Nephron (organoid): ENCODE data around the gene USP12.
"Not testable (repeated sequence)": the region's sequence is repeated elsewhere in the genome, so short reads cannot be mapped to it uniquely, and the experiment has no call there.

Experiments
- H3K27ac Mint-ChIP-seq, 3 experiments: 2 replicates each; pipeline ENCODE4 v1.8.0; 2020; ENCODE audit warnings: mixed read lengths in 3 of 3, mild to moderate bottlenecking in 2 of 3, moderate library complexity in 1 of 3
- H3K27me3 Mint-ChIP-seq: 2 replicates; pipeline ENCODE4 v1.8.0; 2021; ENCODE audit warnings: low read depth, mild to moderate bottlenecking, moderate library complexity, mixed read lengths
- H3K36me3 Mint-ChIP-seq: 2 replicates; pipeline ENCODE4 v1.8.0; 2020; ENCODE audit warnings: low read depth, mixed read lengths
- H3K4me1 Mint-ChIP-seq: 2 replicates; pipeline ENCODE4 v1.8.0; 2020; ENCODE audit warnings: mixed read lengths
- H3K4me3 Mint-ChIP-seq, 3 experiments: 2 replicates each; pipeline ENCODE4 v1.8.0; 2020; ENCODE audit warnings: mild to moderate bottlenecking in 3 of 3, mixed read lengths in 3 of 3, moderate library complexity in 2 of 3
- H3K9me3 Mint-ChIP-seq: 2 replicates; pipeline ENCODE4 v1.8.0; 2020; ENCODE audit warnings: mixed read lengths
- TF ChIP-seq, protein P1 (sequence below), 3 experiments: fragments of 200-600 bp; sonication (generic); IDR thresholded peaks; one replicate each; pipeline ENCODE4 v1.5.0; 2021; ENCODE audit warnings: antibody characterized with exemption in 3 of 3; ENCODE audit not compliant: unreplicated experiment in 3 of 3

Gene USP12, protein sequence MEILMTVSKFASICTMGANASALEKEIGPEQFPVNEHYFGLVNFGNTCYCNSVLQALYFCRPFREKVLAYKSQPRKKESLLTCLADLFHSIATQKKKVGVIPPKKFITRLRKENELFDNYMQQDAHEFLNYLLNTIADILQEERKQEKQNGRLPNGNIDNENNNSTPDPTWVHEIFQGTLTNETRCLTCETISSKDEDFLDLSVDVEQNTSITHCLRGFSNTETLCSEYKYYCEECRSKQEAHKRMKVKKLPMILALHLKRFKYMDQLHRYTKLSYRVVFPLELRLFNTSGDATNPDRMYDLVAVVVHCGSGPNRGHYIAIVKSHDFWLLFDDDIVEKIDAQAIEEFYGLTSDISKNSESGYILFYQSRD

DNA sequence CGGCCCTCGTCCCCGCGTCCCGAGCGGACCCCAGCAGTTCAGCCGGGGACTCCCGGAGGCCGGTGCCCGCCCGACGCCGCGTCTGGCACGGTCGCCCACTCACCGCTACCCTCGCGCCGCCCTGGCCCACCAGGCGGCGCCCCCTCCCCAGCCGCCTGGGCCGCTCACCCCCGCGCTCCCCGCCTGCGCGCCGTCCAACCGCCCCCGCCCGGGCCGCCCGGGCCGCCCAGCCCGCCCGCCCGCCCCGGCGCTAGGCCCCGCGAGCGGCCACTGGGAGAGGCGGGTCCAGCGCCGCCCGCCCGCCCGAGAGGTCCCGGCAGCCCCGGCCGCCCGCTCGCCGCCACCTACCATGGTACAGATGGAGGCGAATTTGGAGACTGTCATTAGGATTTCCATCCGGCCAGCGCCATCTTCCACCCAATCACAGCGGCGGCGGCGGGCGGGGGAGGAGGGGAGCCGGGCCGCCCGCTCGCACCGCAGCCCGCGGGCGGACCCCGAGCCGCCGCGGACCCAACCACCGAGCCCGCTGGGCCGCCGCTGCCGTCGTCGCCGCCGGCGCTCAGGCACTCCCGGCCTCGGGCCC lies at the start of gene USP12:
USP12 (minus strand) TSS at position 568 of the 583 bp plus-strand sequence; CDS start at position 396, 172 bp downstream.
- Mint-ChIP-seq H3K9me3 (no peaks in the 10 kb centered on the region), H3K36me3 (no peaks in the 10 kb centered on the region), H3K4me3 (peak within 1 kb of the TSS; percentile 89 to 97 (median 95)), H3K4me1 (peaks cover 33% of the 10 kb centered on the region), H3K27me3 (no peaks in the 10 kb centered on the region), H3K27ac (peak within 1 kb of the TSS; percentile 86 to 94 (median 92))
- TF ChIP-seq, protein P1, sequence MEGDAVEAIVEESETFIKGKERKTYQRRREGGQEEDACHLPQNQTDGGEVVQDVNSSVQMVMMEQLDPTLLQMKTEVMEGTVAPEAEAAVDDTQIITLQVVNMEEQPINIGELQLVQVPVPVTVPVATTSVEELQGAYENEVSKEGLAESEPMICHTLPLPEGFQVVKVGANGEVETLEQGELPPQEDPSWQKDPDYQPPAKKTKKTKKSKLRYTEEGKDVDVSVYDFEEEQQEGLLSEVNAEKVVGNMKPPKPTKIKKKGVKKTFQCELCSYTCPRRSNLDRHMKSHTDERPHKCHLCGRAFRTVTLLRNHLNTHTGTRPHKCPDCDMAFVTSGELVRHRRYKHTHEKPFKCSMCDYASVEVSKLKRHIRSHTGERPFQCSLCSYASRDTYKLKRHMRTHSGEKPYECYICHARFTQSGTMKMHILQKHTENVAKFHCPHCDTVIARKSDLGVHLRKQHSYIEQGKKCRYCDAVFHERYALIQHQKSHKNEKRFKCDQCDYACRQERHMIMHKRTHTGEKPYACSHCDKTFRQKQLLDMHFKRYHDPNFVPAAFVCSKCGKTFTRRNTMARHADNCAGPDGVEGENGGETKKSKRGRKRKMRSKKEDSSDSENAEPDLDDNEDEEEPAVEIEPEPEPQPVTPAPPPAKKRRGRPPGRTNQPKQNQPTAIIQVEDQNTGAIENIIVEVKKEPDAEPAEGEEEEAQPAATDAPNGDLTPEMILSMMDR (IDR thresholded peaks at IDR 0.05; ENCODE audit: unreplicated experiment in 3 of 3), result peak in 1 of 3 experiments; percentile 19

DNA sequence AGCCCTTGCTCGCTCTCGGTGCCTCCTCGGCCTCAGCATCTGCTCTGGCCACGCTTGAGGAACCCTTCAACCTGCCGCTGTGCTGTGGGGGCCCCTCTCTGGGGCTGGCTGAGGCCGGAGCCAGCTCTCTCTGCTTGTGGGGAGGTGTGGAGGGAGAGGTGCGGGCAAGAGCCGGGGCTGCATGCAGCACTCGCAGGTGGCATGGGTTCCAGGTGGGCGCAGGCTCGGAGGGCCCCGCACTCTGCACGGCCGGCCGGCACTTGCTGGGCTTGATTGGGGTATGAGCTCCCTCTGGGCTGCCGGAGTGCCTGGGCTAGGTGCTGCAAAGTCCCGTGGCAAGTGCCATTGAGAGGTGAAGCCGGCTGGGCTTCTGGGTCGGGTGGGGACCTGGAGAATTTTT lies 48.0 kb upstream of the USP12 start:
- Mint-ChIP-seq H3K4me1 (no peaks in the 10 kb centered on the region), H3K4me3 (no peak overlapping the region), H3K36me3 (peaks cover 4% of the 10 kb centered on the region), H3K27ac (no peak overlapping the region), H3K9me3 (peaks cover 17% of the 10 kb centered on the region), H3K27me3 (no peaks in the 10 kb centered on the region)
- TF ChIP-seq, protein P1 (IDR thresholded peaks at IDR 0.05; ENCODE audit: unreplicated experiment in 3 of 3), result no peak

DNA sequence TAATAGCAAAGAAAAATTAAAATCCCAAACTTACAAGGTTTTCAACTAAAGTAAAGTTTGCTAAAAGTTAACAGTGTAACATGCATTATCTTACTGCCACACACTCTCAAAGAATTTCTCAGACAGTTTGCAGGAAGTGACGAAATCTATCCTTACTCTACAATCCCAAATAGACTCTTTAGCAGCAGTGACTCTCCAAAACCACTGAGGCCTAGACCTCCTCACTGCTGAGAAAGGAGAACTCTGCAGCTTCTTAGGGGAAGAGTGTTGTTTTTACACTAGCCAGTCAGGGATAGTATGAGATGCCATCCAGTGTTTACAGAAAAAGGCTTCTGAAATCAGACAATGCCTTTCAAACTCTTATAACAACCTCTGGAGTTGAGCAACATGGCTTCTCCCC lies 47.2 kb upstream of the USP12 start:
- not testable (repeated sequence) for H3K27me3 Mint-ChIP-seq, H3K36me3 Mint-ChIP-seq, H3K4me1 Mint-ChIP-seq, H3K27ac Mint-ChIP-seq, H3K4me3 Mint-ChIP-seq
- peaks cover 17% of the 10 kb centered on the region for H3K9me3 Mint-ChIP-seq

DNA sequence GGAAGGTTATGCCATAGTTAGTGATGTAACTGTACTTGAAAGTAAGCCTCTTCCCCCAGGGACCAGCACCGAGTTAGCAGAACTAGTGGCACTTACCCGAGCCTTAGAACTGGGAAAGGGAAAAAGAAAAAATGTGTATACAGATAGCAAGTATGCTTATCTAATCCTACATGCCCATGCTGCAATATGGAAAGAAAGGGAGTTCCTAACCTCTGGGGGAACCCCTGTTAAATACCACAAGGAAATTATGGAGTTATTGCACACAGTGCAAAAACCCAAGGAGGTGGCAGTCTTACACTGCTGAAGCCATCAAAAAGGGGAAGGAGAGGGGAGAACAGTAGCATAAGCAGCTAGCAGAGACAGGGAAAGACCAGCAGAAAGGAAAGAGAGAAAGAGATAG lies 46.2 kb upstream of the USP12 start:
- not testable (repeated sequence) for H3K27ac Mint-ChIP-seq, H3K4me1 Mint-ChIP-seq, H3K4me3 Mint-ChIP-seq, H3K27me3 Mint-ChIP-seq, H3K36me3 Mint-ChIP-seq
- H3K9me3 Mint-ChIP-seq, result peaks cover 21% of the 10 kb centered on the region

DNA sequence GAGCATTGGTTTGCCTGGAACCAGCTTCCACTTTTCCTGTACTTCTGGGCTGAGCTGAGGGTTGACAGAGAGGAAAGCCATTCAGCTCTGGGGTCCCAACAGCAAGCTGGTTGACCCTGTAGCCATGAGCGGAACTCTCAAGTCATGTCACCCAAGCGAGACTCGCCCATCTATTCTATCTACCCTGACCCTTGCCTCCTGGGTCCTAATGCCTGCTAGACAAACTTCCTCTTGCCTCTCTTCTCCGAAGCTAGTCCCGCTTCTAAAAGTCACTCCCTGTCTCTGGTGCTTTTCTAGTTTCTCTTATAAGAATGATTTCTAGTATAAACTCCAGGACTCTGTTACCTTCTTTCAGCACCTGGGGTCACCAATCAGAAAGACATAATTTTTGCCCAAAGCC lies 41.8 kb upstream of the USP12 start:
- not testable (repeated sequence) for H3K36me3 Mint-ChIP-seq, H3K4me1 Mint-ChIP-seq, H3K4me3 Mint-ChIP-seq, H3K27me3 Mint-ChIP-seq, H3K27ac Mint-ChIP-seq
- peaks cover 16% of the 10 kb centered on the region for H3K9me3 Mint-ChIP-seq

DNA sequence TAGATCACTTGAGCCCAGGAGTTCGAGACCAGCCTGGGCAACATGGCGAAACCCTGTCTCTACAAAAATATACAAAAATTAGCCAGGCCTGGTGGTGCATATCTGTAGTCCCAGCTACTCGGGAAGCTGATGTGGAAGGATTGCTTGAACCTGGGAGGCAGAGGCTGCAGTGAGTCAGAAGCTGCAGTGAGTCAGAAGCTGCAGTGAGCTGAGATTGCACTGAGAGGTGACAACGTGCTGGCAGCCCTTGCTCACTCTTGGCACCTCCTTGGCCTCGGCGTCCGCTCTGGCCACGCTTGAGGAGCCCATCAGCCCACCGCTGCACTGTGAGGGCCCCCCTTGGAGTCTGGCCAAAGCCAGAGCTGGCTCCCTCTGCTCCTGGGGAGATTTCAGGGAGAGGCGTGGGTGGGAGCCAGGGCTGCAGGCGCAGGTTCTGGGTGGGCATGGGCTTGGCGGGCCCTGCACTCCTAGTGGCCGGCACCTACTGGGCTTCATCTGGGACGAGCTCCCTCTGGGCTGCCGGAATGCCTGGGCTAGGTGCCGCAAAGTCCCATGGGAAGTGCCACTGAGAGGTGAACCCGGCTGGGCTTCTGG lies 40.3 kb upstream of the USP12 start:
- Mint-ChIP-seq H3K4me1 (no peaks in the 10 kb centered on the region), H3K27me3 (no peaks in the 10 kb centered on the region), H3K27ac (no peak overlapping the region), H3K36me3 (no peaks in the 10 kb centered on the region), H3K4me3 (no peak overlapping the region), H3K9me3 (peaks cover 19% of the 10 kb centered on the region)
- TF ChIP-seq, protein P1 (IDR thresholded peaks at IDR 0.05; ENCODE audit: unreplicated experiment in 3 of 3), result no peak

DNA sequence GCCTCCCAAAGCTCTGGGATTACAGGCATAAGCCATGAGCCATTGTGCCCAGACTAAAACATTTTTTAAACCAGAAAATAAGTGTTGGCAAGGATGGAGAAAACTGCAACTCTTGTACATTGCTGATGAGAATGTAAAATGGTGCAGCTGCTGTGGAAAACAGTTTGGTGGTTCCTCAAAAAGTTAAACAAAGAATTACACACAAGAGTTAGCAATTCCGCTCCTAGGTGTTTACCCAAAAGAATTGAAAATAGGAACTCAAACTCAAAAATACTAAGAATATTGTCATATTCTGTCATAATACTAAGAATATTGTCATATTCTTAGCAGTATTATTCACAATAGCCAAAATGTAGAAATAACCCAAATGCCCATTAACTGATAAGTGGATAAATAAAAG lies 39.7 kb upstream of the USP12 start:
- TF ChIP-seq, protein P1 (IDR thresholded peaks at IDR 0.05; ENCODE audit: unreplicated experiment in 3 of 3), result no peak
- no peak overlapping the region for H3K4me3 Mint-ChIP-seq
- H3K27me3 Mint-ChIP-seq, result no peaks in the 10 kb centered on the region
- no peak overlapping the region for H3K27ac Mint-ChIP-seq
- H3K4me1 Mint-ChIP-seq, result no peaks in the 10 kb centered on the region
- no peaks in the 10 kb centered on the region for H3K36me3 Mint-ChIP-seq
- H3K9me3 Mint-ChIP-seq, result peaks cover 19% of the 10 kb centered on the region
